RWPE1 (cell line): ENCODE results near the gene ISYNA1.

ENCODE experiments used
- CTCF ChIA-PET: fragments of 350-600 bp; sonication (Branson Sonifier 250); formaldehyde crosslinking; extraction: SDS; loops from one replicate; lab custom pipeline; 2021; lab: Yijun Ruan, JAX
- POLR2A ChIA-PET: fragments of 400-600 bp; formaldehyde crosslinking; extraction: SDS; loops from one replicate; lab custom pipeline; 2020; ENCODE audit warnings: antibody characterized with exemption; ENCODE audit not compliant: low non-redundant PET; lab: Yijun Ruan, JAX
- DNase-seq: peaks from one replicate; pipeline ENCODE4 v3.0.0; 2012; ENCODE audit warnings: low spot score
- H3K27ac ChIP-seq: fragments of 450-650 bp; 2 replicates; pipeline ENCODE4 v1.5.1; 2017
- CTCF ChIP-seq: fragments of 450-650 bp; conservative IDR thresholded peaks from 2 replicates; pipeline ENCODE4 v1.5.1; 2017; ENCODE audit warnings: low read depth, mild to moderate bottlenecking

ISYNA1 gene

GRCh38 chr19:18439025-18439909 lies 1.3 kb upstream of the ISYNA1 start:
- CTCF ChIA-PET = interaction anchor here (0.5 to 2.9 kb wide), 3 partner anchors 11 to 151 kb away, joined by 3 to 16 read pairs (median 3); no protein-coding TSS in a partner anchor
- TF ChIP-seq CTCF = no peak
- DNase-seq = no peak
- H3K27ac ChIP-seq = peak overlapping the region; percentile 94
- POLR2A ChIA-PET = no interaction called here

- no peak for DNase-seq
- CTCF ChIA-PET = interaction anchor here (1.5 to 2.9 kb wide), 2 partner anchors 12 to 20 kb away, joined by 3 to 16 read pairs; no protein-coding TSS in a partner anchor
- POLR2A ChIA-PET = interaction anchor here (0.6 kb wide), 1 partner anchor 15 kb away, joined by 3 read pairs; no protein-coding TSS in a partner anchor
- TF ChIP-seq CTCF = 0 out of 2 replicates have a peak, but pooled peaks have one; percentile 9
- H3K27ac ChIP-seq = peak overlapping the region; percentile 94
Measured at GRCh38 chr19:18438331-18439024, 545 bp upstream of the ISYNA1 start.

- POLR2A ChIA-PET = no interaction called here
- no peak for DNase-seq
- H3K27ac ChIP-seq = peak overlapping the region; percentile 94
Measured at GRCh38 chr19:18436671-18437490, 1.1 kb downstream of the ISYNA1 start.

GRCh38 chr19:18435842-18436670 lies 1.9 kb downstream of the ISYNA1 start:
- no peak for TF ChIP-seq CTCF
- H3K27ac ChIP-seq = peak overlapping the region; percentile 94
- DNase-seq = no peak
- CTCF ChIA-PET = interaction anchor here (0.6 to 2.0 kb wide), 3 partner anchors 15 to 60 kb away, joined by 3 to 9 read pairs (median 6); no protein-coding TSS in a partner anchor
- POLR2A ChIA-PET = no interaction called here

More at GRCh38 chr19:18436671-18437490, 1.1 kb downstream of the ISYNA1 start:
- CTCF ChIA-PET = interaction anchor here (0.6 to 2.0 kb wide), 2 partner anchors 14 to 25 kb away, joined by 3 to 9 read pairs; no protein-coding TSS in a partner anchor
- no peak for TF ChIP-seq CTCF

- TF ChIP-seq CTCF = no peak
- peak overlapping the region; percentile 94 for H3K27ac ChIP-seq
- ChIA-PET CTCF (interaction anchor here (1.0 to 2.0 kb wide), 3 partner anchors 16 to 33 kb away, joined by 3 to 9 read pairs (median 5); partner anchors contain the start of gene SSBP4), POLR2A (no interaction called here)
- no peak for DNase-seq
Measured at GRCh38 chr19:18435178-18435841, 2.6 kb downstream of the ISYNA1 start.
